Measurements from ENCODE around the gene KCNG1.

KCNG1 gene

GRCh38 chr20:51013577-51014330 is 9.2 kb downstream of the KCNG1 start:
- no peak for DNase-seq (ENCODE audit: low read depth, low spot score)

- no peak for DNase-seq (ENCODE audit: low read depth, low spot score)
Measured at GRCh38 chr20:51012357-51012756, 10.6 kb downstream of the KCNG1 start.

GRCh38 chr20:51011479-51011878 is 11.4 kb downstream of the KCNG1 start:
- no peak for DNase-seq (ENCODE audit: low read depth, low spot score)

- no peak for DNase-seq (ENCODE audit: low read depth, low spot score)
Measured at GRCh38 chr20:51010932-51011331, 12.0 kb downstream of the KCNG1 start.

- DNase-seq (ENCODE audit: low read depth, low spot score): no peak
Measured at GRCh38 chr20:51010043-51010365, 12.9 kb downstream of the KCNG1 start.

GRCh38 chr20:51009303-51010042 is 13.4 kb downstream of the KCNG1 start:
- no peak for DNase-seq (ENCODE audit: low read depth, low spot score)

- DNase-seq (ENCODE audit: low read depth, low spot score): no peak
Measured at GRCh38 chr20:51008718-51009117, 14.2 kb downstream of the KCNG1 start.

GRCh38 chr20:51005214-51005613 is 17.7 kb downstream of the KCNG1 start:
- DNase-seq (ENCODE audit: low read depth, low spot score): no peak

- DNase-seq (ENCODE audit: low read depth, low spot score): no peak
Measured at GRCh38 chr20:51004781-51005180, 18.1 kb downstream of the KCNG1 start.

GRCh38 chr20:51004305-51004727 is 18.6 kb downstream of the KCNG1 start:
- DNase-seq (ENCODE audit: low read depth, low spot score): no peak

GRCh38 chr20:51003753-51004152 is 19.2 kb downstream of the KCNG1 start:
- DNase-seq (ENCODE audit: low read depth, low spot score): no peak

- no peak for DNase-seq (ENCODE audit: low read depth, low spot score)
Measured at GRCh38 chr20:51002633-51003032, 20.3 kb downstream of the KCNG1 start.

GRCh38 chr20:51001430-51002265 is 21.3 kb downstream of the KCNG1 start:
- no peak for DNase-seq (ENCODE audit: low read depth, low spot score)

- no peak for DNase-seq (ENCODE audit: low read depth, low spot score)
Measured at GRCh38 chr20:50999355-50999754, 23.6 kb downstream of the KCNG1 start.

- no peak for DNase-seq (ENCODE audit: low read depth, low spot score)
Measured at GRCh38 chr20:50996901-50997865, 25.7 kb downstream of the KCNG1 start.

- no peak for DNase-seq (ENCODE audit: low read depth, low spot score)
Measured at GRCh38 chr20:50995506-50995905, 27.4 kb downstream of the KCNG1 start.

- no peak for DNase-seq (ENCODE audit: low read depth, low spot score)
Measured at GRCh38 chr20:50993876-50994275, 29.0 kb downstream of the KCNG1 start.

GRCh38 chr20:50992733-50993457 is 30.0 kb downstream of the KCNG1 start:
- no peak for DNase-seq (ENCODE audit: low read depth, low spot score)

GRCh38 chr20:50992336-50992732 is 30.6 kb downstream of the KCNG1 start:
- DNase-seq (ENCODE audit: low read depth, low spot score): no peak

GRCh38 chr20:50991076-50991475 is 31.8 kb downstream of the KCNG1 start:
- no peak for DNase-seq (ENCODE audit: low read depth, low spot score)
